Fibroblast of mammary gland (primary cell): ENCODE data around the gene LMAN2L.

Source experiments
- DNase-seq: peaks from one replicate; pipeline ENCODE4 v3.0.0-alpha.2; 2010; ENCODE audit warnings: low read depth
- H3K4me3 ChIP-seq: 2 replicates; pipeline ENCODE4 v1.5.1; 2011; ENCODE audit warnings: low read depth, mild to moderate bottlenecking, low read length, moderate library complexity; ENCODE audit not compliant: control insufficient read depth
- TF ChIP-seq, protein P1 (sequence below): conservative IDR thresholded peaks from 2 replicates; pipeline ENCODE4 v1.5.1; 2011; ENCODE audit warnings: low read depth, low read length, inconsistent platforms; ENCODE audit not compliant: control insufficient read depth, insufficient read depth

Gene LMAN2L, protein sequence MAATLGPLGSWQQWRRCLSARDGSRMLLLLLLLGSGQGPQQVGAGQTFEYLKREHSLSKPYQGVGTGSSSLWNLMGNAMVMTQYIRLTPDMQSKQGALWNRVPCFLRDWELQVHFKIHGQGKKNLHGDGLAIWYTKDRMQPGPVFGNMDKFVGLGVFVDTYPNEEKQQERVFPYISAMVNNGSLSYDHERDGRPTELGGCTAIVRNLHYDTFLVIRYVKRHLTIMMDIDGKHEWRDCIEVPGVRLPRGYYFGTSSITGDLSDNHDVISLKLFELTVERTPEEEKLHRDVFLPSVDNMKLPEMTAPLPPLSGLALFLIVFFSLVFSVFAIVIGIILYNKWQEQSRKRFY

DNA sequence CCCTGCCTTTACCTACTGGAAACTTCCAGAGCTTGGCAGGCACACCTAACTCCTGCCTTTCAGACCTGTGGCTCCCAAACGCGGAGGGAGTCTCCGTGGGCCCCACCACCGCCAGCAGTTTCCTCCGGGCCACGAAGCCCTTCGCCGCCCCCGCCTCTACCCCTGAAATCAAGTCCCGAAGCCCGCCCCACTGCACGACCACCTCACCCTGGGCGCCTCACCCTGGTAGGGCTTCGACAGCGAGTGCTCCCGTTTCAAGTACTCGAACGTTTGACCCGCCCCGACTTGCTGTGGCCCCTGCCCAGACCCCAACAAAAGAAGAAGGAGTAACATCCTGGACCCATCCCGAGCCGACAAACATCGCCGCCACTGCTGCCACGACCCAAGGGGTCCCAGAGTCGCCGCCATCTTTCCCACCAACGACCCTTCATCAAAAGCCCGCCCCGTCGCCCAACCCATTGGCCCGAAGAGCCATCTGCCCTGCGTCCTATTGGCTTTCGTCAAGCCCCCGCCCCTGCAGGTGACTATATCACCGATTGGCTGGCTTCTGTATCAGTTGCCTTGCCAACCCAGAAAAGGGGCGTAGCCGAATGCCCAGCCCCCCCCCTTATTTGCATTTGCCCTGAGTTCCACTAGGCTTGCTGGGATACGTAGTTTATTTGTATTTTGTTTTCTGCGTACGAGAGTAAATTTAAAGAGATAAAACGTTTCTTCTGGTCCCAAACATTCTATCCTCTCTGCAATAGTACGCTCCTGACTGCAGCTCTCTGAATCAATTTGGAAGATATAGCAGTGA is at the start of gene LMAN2L:
TSS of gene LMAN2L (minus strand) at position 432 of the 796 bp plus-strand sequence. CDS start at position 408, 24 bp downstream.
- TF ChIP-seq, protein P1, sequence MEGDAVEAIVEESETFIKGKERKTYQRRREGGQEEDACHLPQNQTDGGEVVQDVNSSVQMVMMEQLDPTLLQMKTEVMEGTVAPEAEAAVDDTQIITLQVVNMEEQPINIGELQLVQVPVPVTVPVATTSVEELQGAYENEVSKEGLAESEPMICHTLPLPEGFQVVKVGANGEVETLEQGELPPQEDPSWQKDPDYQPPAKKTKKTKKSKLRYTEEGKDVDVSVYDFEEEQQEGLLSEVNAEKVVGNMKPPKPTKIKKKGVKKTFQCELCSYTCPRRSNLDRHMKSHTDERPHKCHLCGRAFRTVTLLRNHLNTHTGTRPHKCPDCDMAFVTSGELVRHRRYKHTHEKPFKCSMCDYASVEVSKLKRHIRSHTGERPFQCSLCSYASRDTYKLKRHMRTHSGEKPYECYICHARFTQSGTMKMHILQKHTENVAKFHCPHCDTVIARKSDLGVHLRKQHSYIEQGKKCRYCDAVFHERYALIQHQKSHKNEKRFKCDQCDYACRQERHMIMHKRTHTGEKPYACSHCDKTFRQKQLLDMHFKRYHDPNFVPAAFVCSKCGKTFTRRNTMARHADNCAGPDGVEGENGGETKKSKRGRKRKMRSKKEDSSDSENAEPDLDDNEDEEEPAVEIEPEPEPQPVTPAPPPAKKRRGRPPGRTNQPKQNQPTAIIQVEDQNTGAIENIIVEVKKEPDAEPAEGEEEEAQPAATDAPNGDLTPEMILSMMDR: no peak
- peak; percentile 96 for DNase-seq
- H3K4me3 ChIP-seq: peak within 1 kb of the TSS; percentile 92

DNA sequence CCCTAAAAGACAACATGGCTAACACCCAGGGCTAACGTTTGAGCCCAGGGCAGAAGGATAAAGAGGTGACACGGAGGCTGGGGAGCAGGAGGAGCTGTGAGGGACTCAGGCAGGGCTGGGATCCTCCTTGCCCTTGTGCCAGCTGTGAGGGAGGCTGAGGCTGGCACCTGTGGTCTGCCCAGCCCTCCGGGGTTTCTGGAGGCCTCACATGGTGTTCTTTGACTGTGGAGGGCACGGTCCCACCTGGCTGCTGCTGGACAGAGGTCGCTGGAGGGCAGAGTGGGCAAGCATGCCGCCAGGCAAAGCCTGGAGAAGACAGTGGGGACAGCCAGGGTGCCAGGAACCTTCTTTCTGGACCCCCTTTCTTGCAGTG is 49.4 kb upstream of the LMAN2L start:
- no peak overlapping the region for H3K4me3 ChIP-seq
- TF ChIP-seq, protein P1: no peak
- DNase-seq: no peak

DNA sequence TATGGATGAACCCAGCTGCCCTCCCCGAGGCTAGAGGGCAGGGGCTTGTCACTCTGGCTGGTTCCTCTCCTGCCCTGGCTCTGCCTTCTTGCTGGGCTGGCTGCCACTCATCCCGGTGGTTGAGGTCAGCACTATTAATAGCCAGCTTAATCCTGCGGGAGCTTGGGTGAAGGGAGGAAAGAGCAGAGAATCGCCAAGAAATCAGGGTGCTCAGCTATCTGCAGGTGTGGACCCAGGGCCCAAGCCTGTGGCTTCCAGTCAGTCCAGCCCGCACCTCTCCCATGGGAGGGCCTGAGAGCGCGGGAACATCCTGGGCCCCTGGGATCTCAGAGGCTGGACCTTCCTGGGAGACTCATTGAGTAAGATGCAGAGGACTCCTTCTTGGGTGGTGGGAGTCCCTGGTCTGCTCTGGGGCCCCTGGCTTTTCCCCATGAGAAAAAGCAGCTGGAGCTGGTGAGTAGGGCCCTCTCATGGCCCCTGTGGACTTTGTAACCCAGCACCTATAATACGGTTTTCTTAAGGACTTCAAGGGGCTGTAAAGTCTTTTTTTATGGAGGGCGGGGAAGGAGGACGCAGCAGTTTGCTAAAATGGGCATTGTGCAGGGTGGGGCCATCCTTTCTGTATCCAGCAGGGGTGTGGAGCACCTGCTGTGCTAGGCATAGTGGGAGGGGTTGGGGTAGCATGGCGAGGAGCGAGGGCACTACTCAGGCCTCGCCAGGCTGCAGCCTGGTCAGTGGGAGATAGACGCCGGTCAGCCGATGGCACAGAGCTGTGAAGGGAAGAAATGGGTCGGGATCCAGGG is 48.8 kb upstream of the LMAN2L start:
- TF ChIP-seq, protein P1: no peak
- no peak overlapping the region for H3K4me3 ChIP-seq
- DNase-seq: peak; percentile 20

DNA sequence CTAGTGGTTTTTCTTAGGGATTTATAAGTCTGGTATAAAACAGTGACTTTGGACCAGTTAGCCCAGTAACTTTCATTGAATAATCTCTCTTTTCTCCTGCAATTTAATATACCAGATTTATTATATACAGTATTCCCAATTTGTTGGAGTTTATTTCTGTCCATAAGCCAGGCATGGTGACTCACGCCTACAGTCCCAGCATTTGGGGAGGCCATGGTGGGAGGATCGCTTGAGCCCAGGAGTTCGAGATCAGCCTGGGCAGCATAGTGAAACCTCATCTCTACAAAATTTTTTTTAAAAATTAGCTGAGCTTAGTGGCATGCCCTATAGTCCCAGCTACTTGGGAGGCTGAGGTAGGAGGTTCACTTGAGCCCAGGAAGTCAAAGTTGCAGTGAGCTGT is 47.5 kb upstream of the LMAN2L start:
- TF ChIP-seq, protein P1: no peak
- no peak overlapping the region for H3K4me3 ChIP-seq
- no peak for DNase-seq

DNA sequence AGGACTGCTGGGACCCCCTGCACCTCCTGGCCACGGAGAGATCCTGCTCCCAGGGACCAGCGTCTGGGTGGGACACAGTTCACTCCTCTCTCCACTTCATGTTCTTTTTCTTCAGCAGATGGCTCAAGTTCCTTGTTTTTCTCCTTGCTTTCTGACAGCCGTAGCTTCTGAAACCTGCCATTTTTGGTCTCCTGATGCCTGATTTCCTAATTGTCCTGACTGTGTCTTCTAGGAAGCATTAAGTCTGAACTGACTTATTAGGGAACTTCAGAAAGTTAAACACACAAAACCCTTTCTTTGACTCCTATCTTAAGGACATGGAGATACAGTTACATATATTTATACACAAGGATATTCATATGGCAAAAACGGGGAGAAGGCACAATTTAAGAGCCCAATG is 43.5 kb upstream of the LMAN2L start:
- TF ChIP-seq, protein P1: no peak
- DNase-seq: no peak
- H3K4me3 ChIP-seq: no peak overlapping the region

DNA sequence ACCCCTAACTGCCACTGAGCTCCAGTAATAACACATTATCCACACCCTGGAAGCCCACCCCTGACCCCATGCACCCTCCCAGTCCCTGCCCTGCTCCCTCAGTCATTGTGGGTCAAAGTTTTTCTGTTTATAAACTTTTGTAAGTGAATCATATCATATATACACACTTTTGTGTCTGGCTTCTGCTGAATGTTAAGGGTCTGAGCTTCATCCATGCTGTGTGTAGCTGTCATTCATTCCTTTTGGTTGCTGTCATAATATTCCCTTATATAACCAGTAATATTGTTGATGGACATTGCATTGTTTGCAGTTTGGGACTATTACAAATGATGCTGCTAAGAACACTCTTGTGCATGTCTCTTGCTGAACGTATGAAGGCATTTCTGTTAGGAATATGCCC is 35.3 kb upstream of the LMAN2L start:
- TF ChIP-seq, protein P1: no peak
- DNase-seq: no peak
- no peak overlapping the region for H3K4me3 ChIP-seq
